Measurements from ENCODE around the gene OR56A5.

DNA sequence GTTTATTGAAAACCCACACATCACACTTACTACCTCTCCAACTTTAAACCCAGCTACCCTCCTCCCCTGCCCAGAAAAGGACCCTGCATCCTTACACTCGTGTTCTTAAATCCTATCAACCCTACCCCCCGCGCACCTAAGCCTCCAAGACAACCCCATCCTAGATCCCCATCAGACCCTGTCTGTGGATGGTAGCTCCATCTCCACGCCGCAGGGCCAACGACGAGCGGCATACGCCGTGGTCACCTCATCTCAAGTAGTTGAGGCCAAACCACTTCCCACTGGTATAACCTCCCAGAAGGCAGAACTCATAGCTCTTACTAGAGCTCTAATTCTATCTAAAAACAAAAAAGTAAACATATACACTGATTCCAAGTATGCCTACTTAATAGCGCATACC is 35.6 kb downstream of the OR56A5 start:
- TF ChIP-seq MYC (IDR thresholded peaks at IDR 0.05; ENCODE audit: low read depth, low read length), result no peak
- TF ChIP-seq, protein P1, sequence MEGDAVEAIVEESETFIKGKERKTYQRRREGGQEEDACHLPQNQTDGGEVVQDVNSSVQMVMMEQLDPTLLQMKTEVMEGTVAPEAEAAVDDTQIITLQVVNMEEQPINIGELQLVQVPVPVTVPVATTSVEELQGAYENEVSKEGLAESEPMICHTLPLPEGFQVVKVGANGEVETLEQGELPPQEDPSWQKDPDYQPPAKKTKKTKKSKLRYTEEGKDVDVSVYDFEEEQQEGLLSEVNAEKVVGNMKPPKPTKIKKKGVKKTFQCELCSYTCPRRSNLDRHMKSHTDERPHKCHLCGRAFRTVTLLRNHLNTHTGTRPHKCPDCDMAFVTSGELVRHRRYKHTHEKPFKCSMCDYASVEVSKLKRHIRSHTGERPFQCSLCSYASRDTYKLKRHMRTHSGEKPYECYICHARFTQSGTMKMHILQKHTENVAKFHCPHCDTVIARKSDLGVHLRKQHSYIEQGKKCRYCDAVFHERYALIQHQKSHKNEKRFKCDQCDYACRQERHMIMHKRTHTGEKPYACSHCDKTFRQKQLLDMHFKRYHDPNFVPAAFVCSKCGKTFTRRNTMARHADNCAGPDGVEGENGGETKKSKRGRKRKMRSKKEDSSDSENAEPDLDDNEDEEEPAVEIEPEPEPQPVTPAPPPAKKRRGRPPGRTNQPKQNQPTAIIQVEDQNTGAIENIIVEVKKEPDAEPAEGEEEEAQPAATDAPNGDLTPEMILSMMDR (IDR thresholded peaks at IDR 0.05; ENCODE audit: extremely low read depth in 1 of 2, insufficient read depth in 1 of 2, low read depth in 1 of 2, low read length in 2 of 2), result no peak
- TF ChIP-seq POLR2A (IDR thresholded peaks at IDR 0.05; ENCODE audit: low read depth, low read length), result no peak
- TF ChIP-seq, protein P2, sequence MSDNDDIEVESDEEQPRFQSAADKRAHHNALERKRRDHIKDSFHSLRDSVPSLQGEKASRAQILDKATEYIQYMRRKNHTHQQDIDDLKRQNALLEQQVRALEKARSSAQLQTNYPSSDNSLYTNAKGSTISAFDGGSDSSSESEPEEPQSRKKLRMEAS (IDR thresholded peaks at IDR 0.05; ENCODE audit: insufficient read depth, insufficient read length), result no peak
- no peak for TF ChIP-seq EZH2 (IDR thresholded peaks at IDR 0.05; ENCODE audit: borderline replicate concordance, low read depth, low read length, severe bottlenecking)
- TF ChIP-seq POLR2AphosphoS5 (IDR thresholded peaks at IDR 0.05; ENCODE audit: insufficient read depth, low read depth, low read length), result no peak

Data from endothelial cell of umbilical vein (primary cell).